GM12872 (cell line): ENCODE measurements around the gene STH.

Experiments used
- CTCF ChIP-seq: IDR thresholded peaks from 3 replicates; pipeline ENCODE4 v1.5.1; 2011; ENCODE audit warnings: low read depth, mild to moderate bottlenecking, low read length, moderate library complexity; ENCODE audit not compliant: insufficient read depth

The STH gene

GRCh38 chr17:45980855-45981254 is 18.2 kb upstream of the STH start:
- no peak for TF ChIP-seq CTCF

DNA sequence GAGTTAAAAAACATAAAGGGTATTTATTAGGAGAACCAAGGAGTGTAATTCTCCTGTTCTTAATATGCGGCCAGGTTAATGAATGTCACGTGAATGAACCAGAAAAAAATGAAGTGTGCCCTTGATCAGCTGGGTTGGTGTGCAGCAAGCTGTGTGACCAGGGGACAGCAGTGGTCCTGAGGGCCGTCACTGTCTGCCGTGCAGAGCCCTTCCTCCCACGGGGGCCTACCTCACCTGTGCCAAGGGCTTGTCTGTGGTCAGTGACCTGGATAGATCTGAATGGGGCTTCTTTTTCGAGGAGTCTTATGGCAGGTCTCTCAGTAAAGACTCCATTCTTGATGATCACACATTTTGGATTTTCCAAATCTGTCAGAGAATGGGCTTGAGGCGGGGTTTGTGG is 17.7 kb upstream of the STH start:
- no peak for TF ChIP-seq CTCF

DNA sequence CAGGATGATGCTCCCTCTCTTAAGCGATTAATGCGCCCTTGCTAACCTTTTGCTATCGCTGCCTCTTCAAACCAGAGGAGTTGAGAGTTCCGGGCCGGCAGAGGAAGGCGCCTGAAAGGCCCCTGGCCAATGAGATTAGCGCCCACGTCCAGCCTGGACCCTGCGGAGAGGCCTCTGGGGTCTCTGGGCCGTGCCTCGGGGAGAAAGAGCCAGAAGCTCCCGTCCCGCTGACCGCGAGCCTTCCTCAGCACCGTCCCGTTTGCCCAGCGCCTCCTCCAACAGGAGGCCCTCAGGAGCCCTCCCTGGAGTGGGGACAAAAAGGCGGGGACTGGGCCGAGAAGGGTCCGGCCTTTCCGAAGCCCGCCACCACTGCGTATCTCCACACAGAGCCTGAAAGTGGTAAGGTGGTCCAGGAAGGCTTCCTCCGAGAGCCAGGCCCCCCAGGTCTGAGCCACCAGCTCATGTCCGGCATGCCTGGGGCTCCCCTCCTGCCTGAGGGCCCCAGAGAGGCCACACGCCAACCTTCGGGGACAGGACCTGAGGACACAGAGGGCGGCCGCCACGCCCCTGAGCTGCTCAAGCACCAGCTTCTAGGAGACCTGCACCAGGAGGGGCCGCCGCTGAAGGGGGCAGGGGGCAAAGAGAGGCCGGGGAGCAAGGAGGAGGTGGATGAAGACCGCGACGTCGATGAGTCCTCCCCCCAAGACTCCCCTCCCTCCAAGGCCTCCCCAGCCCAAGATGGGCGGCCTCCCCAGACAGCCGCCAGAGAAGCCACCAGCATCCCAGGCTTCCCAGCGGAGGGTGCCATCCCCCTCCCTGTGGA is 16.0 kb upstream of the STH start:
- TF ChIP-seq CTCF: no peak

- no peak for TF ChIP-seq CTCF
Observed at GRCh38 chr17:45983614-45984310, 15.3 kb upstream of the STH start.

DNA sequence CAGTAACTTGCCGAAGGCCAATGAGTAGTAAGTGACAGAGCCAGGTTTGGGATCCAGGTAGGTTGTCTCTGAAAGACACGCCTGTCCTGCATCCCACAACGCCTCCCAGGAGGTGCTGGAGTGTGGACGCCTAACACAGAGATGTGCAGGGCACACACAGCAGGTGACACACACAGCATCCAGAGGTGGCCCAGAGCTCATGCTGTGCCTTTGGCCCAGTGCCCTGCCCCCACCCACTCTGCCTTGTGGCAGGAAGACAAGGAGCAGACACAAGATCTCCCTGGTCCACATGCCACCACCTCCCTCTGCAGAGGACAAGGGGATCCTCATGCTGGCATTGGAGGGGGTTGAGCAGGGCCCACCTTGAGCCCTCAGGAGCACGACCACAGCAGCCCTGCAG is 14.7 kb upstream of the STH start:
- TF ChIP-seq CTCF: no peak

DNA sequence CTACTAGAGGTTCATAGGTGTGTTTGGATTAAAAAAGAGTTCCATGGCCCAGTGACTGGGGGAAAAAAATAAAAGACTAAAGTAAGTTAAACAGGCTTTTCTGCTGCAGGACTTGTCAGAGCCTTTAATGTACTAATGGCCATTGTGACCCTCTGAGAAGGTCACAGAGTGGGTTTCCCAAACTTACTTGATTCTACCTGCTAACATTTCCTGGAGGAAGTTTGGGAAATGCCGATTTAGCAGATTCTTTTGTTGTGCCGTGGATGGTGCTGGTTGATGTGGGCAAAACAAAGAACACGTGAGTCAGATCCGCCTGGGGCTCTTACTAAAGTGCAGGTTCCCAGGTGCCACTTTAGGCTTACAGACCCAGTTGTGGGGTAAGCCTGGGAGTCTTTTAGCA is 13.6 kb upstream of the STH start:
- TF ChIP-seq CTCF: no peak

DNA sequence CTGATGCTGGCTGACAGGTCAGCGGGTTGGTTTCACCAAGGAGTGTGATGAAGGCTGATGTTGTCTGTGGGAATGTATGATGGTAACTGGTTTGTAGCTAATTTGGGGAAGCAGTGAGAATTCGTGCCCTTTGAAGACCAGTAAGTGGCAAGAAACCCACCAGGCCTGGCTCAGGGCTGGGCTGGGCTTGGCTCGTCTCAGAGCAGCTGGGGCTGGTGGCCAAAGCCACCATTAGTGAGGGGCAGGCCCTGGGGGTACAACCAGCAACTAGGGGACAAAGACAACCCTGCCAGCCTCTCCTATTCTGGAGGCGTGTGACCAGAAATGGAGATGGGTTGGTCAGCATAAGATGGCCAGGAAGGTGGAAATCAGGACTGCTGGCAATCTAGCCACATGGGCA is 13.0 kb upstream of the STH start:
- no peak for TF ChIP-seq CTCF
